HepG2 (cell line): ENCODE data around the gene GHRH. TPM values are rescaled to one million over a fixed set of nuclear protein-coding genes. Genes with fewer than 3 reads are reported as not detected.

ENCODE experiments used
- ATAC-seq: fragments of 200-7000 bp; cut with Tn5 transposase; 3 replicates; pipeline ENCODE4 v1.9.1; 2020; ENCODE audit warnings: mild to moderate bottlenecking, moderate library complexity
- BruUV-seq: library from RNA; stranded (reverse); fragments of 400-500 nt; replicated peaks from 2 replicates; lab custom pipeline; 2021; lab: Mats Ljungman, UMichigan
- CTCF ChIA-PET: fragments of 300-600 bp; formaldehyde crosslinking; extraction: SDS; loops from one replicate; lab custom pipeline; 2021; ENCODE audit warnings: low total read pairs, inconsistent platforms, low intra/inter-chr PET ratio; lab: Yijun Ruan, JAX
- POLR2A ChIA-PET: fragments of 350-600 bp; sonication (Branson Sonifier 250); formaldehyde crosslinking; loops from one replicate; lab custom pipeline; 2020; ENCODE audit warnings: antibody characterized with exemption, inconsistent platforms; lab: Yijun Ruan, JAX
- DNase-seq: peaks from one replicate; pipeline ENCODE4 v3.0.0-alpha.2; 2015; ENCODE audit warnings: low spot score
- FAIRE-seq: peaks from 3 replicates; lab custom pipeline; 2011; peaks lifted over from hg19 to GRCh38; lab: Jason Lieb, UNC
- H2AFZ ChIP-seq: one replicate; pipeline ENCODE4 v1.6.1; 2011; ENCODE audit warnings: low read length, inconsistent platforms
- H3K27ac ChIP-seq: fragments of 300-600 bp; 3 replicates; pipeline ENCODE4 v1.8.0; 2011; ENCODE audit warnings: mixed run types, mild to moderate bottlenecking, mixed read lengths, low read length, inconsistent platforms; ENCODE audit not compliant: insufficient read depth; ENCODE audit errors: extremely low read length
- H3K27me3 ChIP-seq, 2 experiments: fragments of 200-600 bp in 1 of 2; 2 replicates in 1 of 2; 3 replicates in 1 of 2; pipeline versions ENCODE4 v1.6.0 to v1.8.0; 2011; ENCODE audit warnings: low read length in 2 of 2, mild to moderate bottlenecking in 2 of 2, moderate library complexity in 2 of 2, inconsistent platforms in 1 of 2; ENCODE audit not compliant: insufficient read depth in 2 of 2, control insufficient read depth in 1 of 2
- H3K36me3 ChIP-seq, 2 experiments: fragments of 200-600 bp in 1 of 2; replicated peaks in 1 of 2; 2 replicates in 1 of 2; 3 replicates in 1 of 2; pipeline versions ENCODE4 v1.5.1 to v1.8.0; 2011; ENCODE audit warnings: low read length in 2 of 2, inconsistent platforms in 1 of 2; ENCODE audit not compliant: insufficient read depth in 2 of 2, control insufficient read depth in 1 of 2
- H3K4me1 ChIP-seq: 2 replicates; pipeline ENCODE4 v1.5.1; 2012; ENCODE audit warnings: low read length, inconsistent platforms; ENCODE audit not compliant: insufficient read depth
- H3K4me2 ChIP-seq: 2 replicates; pipeline ENCODE4 v1.6.0; 2011; ENCODE audit warnings: low read depth, low read length, inconsistent platforms
- H3K4me3 ChIP-seq, 3 experiments: fragments of 200-600 bp in 1 of 3; sonication (generic), shearing (Covaris generic) in 1 of 3; replicated peaks in 1 of 3; 2 replicates each; pipeline ENCODE4 v1.5.1; 2011 to 2016; ENCODE audit warnings: low read length in 3 of 3, inconsistent platforms in 2 of 3, low read depth in 2 of 3, mild to moderate bottlenecking in 2 of 3, control low read depth in 1 of 3, mixed read lengths in 1 of 3; ENCODE audit not compliant: insufficient read depth in 1 of 3
- H3K79me2 ChIP-seq: one replicate; pipeline ENCODE4 v1.6.1; 2011; ENCODE audit warnings: low read length, inconsistent platforms; ENCODE audit not compliant: insufficient read depth
- H3K9ac ChIP-seq: 2 replicates; pipeline ENCODE4 v1.6.0; 2011; ENCODE audit warnings: mild to moderate bottlenecking, low read depth, low read length, inconsistent platforms; ENCODE audit not compliant: insufficient read depth
- H3K9me3 ChIP-seq: 2 replicates; pipeline ENCODE4 v1.5.1; 2012; ENCODE audit warnings: mild to moderate bottlenecking, low read length
- H4K20me1 ChIP-seq: 2 replicates; pipeline ENCODE4 v1.6.0; 2011; ENCODE audit warnings: inconsistent platforms, mild to moderate bottlenecking, low read length, moderate library complexity; ENCODE audit not compliant: insufficient read depth
- HHEX ChIP-seq: IDR thresholded peaks from 2 replicates; pipeline ENCODE4 v1.6.1; 2016; ENCODE audit warnings: control low read depth
- MZF1 ChIP-seq: sonication (generic); formaldehyde crosslinking; IDR thresholded peaks from 2 replicates; pipeline ENCODE4 v1.8.1; 2023; ENCODE audit warnings: mild to moderate bottlenecking, missing genetic modification reagents, borderline replicate concordance
- REST ChIP-seq, 2 experiments: IDR thresholded peaks; 2 replicates each; pipeline ENCODE4 v1.6.1; 2011 to 2012; ENCODE audit warnings: low read length in 2 of 2, borderline replicate concordance in 1 of 2, low read depth in 1 of 2, mild to moderate bottlenecking in 1 of 2, moderate library complexity in 1 of 2
- RFX5 ChIP-seq: IDR thresholded peaks from 2 replicates; pipeline ENCODE4 v1.6.1; 2011; ENCODE audit warnings: low read depth, low read length, improper control_type of control experiment
- ZBTB37 ChIP-seq: sonication (generic); formaldehyde crosslinking; IDR thresholded peaks from 2 replicates; pipeline ENCODE4 v1.4.0; 2020; ENCODE audit warnings: mild to moderate bottlenecking, missing genetic modification reagents
- ZBTB7B ChIP-seq: sonication (generic); formaldehyde crosslinking; IDR thresholded peaks from 2 replicates; pipeline ENCODE4 v1.4.0; 2020; ENCODE audit warnings: missing genetic modification reagents
- ZFP41 ChIP-seq: sonication (generic); formaldehyde crosslinking; IDR thresholded peaks from 2 replicates; pipeline ENCODE4 v1.4.0; 2020; ENCODE audit warnings: mild to moderate bottlenecking, missing genetic modification reagents, borderline replicate concordance
- ZFY ChIP-seq: sonication (generic); formaldehyde crosslinking; IDR thresholded peaks from 2 replicates; pipeline ENCODE4 v1.4.0; 2020; ENCODE audit warnings: missing genetic modification reagents
- ZNF101 ChIP-seq: sonication (generic); formaldehyde crosslinking; IDR thresholded peaks from 2 replicates; pipeline ENCODE4 v1.4.0; 2020; ENCODE audit warnings: mild to moderate bottlenecking, low read depth, missing genetic modification reagents, borderline replicate concordance
- ZNF446 ChIP-seq: sonication (generic); formaldehyde crosslinking; IDR thresholded peaks from 2 replicates; pipeline ENCODE4 v1.5.0; 2020; ENCODE audit warnings: mild to moderate bottlenecking, missing genetic modification reagents
- WGBS: methylation state at CpG from one replicate; pipeline ENCODE4 v1.1.6; 2017; ENCODE audit warnings: low lambda C conversion rate; 5-methylcytosine and 5-hydroxymethylcytosine counted together
- in situ Hi-C: cut with HindIII; loops from 2 replicates; pipeline ENCODE4 v1.10.0; 2017; ENCODE audit warnings: low pct_unique_long_range_greater_than_20kb; ENCODE audit not compliant: extremely low pct_ligation_motif_present
- intact Hi-C: fragments of 100-400 bp; cut with micrococcal nuclease; formaldehyde crosslinking; loops from one replicate; pipeline ENCODE4 v1.10.0; 2022; ENCODE audit not compliant: unreplicated experiment
- polyA plus RNA-seq, 8 experiments: library from polyadenylated mRNA; depleted of rRNA in 3 of 8; stranded (reverse) in 7 of 8; unstranded in 1 of 8; fragments of >200 nt; fragmentation: Illumina TruSeq in 4 of 8; extraction: Trizol in 4 of 8; gene quantifications; 2 replicates each; pipeline versions ENCODE4 v1.2.1 to v1.2.3, GENCODE V29; 2011 to 2016; ENCODE audit warnings: low read depth in 4 of 8, missing spikeins in 1 of 8, mixed read lengths in 1 of 8; ENCODE audit not compliant: insufficient read depth in 1 of 8
- total RNA-seq, 5 experiments: library from RNA; depleted of rRNA; stranded (reverse); fragments of >200 nt; fragmentation: Illumina TruSeq; extraction: Trizol; gene quantifications; 2 replicates each; pipeline ENCODE4 v1.2.3, GENCODE V29; 2016; ENCODE audit warnings: low read depth in 1 of 5
- TF ChIP-seq, protein P1 (sequence below): IDR thresholded peaks from 2 replicates; pipeline ENCODE4 v1.6.1; 2016; ENCODE audit warnings: missing compliant biosample characterization, missing genetic modification reagents, borderline replicate concordance
- TF ChIP-seq, protein P2 (sequence below), 2 experiments: sonication (generic) in 1 of 2; formaldehyde crosslinking in 1 of 2; IDR thresholded peaks; 2 replicates each; pipeline versions ENCODE4 v1.6.1 to v1.9.0; 2014 to 2022; ENCODE audit warnings: antibody characterized with exemption in 1 of 2, borderline replicate concordance in 1 of 2, inconsistent platforms in 1 of 2, low read depth in 1 of 2, missing genetic modification reagents in 1 of 2

Gene GHRH
- total and polyA plus RNA-seq, 2 of the 13 experiments (the other 11 are each of a cell fraction or from before 2014, with no cell fraction given), result not detected

GRCh38 chr20:37244572-37244957 lies 17.0 kb downstream of the GHRH start:
- H3K9ac ChIP-seq, result no peak overlapping the region
- no peak overlapping the region for H3K4me3 ChIP-seq
- no peaks in the 10 kb centered on the region for H3K27me3 ChIP-seq
- H3K9me3 ChIP-seq, result no peaks in the 10 kb centered on the region
- WGBS, result 87% methylated on average over 5 of the region's 5 CpGs
- intact Hi-C loops, result no loop called here
- H3K79me2 ChIP-seq, result no peaks in the 10 kb centered on the region
- in situ Hi-C loops, result no loop called here
- ATAC-seq, result no peak
- peaks cover 30 to 46% of the 10 kb centered on the region in 2 experiments for H3K36me3 ChIP-seq
- no peak overlapping the region for H3K4me2 ChIP-seq
- ChIA-PET CTCF (no interaction called here), POLR2A (no interaction called here)
- peaks cover 7% of the 10 kb centered on the region; the same call in 1 of the 2 replicates for H3K4me1 ChIP-seq
- DNase-seq, result no peak
- no peaks in the 10 kb centered on the region for H4K20me1 ChIP-seq
- FAIRE-seq, result no peak
- H2AFZ ChIP-seq, result no peak overlapping the region
- H3K27ac ChIP-seq, result no peak overlapping the region
- no TSS peak for BruUV-seq
- TF ChIP-seq REST (IDR thresholded peaks at IDR 0.05; ENCODE audit: borderline replicate concordance in 1 of 2, low read depth in 1 of 2, low read length in 2 of 2) (no peak), HHEX (CRISPR knock-in tag) (no peak), MZF1 (CRISPR knock-in tag) (no peak), ZFP41 (no peak), ZNF101 (CRISPR knock-in tag) (no peak), ZNF446 (CRISPR knock-in tag) (no peak), ZFY (CRISPR knock-in tag) (no peak), ZBTB7B (no peak), ZBTB37 (CRISPR knock-in tag) (no peak), RFX5 (no peak)
- TF ChIP-seq, protein P1, sequence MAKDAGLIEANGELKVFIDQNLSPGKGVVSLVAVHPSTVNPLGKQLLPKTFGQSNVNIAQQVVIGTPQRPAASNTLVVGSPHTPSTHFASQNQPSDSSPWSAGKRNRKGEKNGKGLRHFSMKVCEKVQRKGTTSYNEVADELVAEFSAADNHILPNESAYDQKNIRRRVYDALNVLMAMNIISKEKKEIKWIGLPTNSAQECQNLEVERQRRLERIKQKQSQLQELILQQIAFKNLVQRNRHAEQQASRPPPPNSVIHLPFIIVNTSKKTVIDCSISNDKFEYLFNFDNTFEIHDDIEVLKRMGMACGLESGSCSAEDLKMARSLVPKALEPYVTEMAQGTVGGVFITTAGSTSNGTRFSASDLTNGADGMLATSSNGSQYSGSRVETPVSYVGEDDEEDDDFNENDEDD (CRISPR knock-in tag), result no peak
- TF ChIP-seq, protein P2, sequence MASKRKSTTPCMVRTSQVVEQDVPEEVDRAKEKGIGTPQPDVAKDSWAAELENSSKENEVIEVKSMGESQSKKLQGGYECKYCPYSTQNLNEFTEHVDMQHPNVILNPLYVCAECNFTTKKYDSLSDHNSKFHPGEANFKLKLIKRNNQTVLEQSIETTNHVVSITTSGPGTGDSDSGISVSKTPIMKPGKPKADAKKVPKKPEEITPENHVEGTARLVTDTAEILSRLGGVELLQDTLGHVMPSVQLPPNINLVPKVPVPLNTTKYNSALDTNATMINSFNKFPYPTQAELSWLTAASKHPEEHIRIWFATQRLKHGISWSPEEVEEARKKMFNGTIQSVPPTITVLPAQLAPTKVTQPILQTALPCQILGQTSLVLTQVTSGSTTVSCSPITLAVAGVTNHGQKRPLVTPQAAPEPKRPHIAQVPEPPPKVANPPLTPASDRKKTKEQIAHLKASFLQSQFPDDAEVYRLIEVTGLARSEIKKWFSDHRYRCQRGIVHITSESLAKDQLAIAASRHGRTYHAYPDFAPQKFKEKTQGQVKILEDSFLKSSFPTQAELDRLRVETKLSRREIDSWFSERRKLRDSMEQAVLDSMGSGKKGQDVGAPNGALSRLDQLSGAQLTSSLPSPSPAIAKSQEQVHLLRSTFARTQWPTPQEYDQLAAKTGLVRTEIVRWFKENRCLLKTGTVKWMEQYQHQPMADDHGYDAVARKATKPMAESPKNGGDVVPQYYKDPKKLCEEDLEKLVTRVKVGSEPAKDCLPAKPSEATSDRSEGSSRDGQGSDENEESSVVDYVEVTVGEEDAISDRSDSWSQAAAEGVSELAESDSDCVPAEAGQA (IDR thresholded peaks at IDR 0.05; ENCODE audit: low read depth), result no peak
- TF ChIP-seq, protein P2 (CRISPR knock-in tag; IDR thresholded peaks at IDR 0.05; ENCODE audit: borderline replicate concordance), result no peak
